Loucy (cell line): ENCODE results near the gene FTCDNL1.

Experiments used
- H2AFZ ChIP-seq: fragments of 200-600 bp; sonication (generic); 2 replicates; pipeline ENCODE4 v1.6.0; 2016; ENCODE audit warnings: antibody characterized with exemption, mild to moderate bottlenecking, low read length, moderate library complexity
- H3F3A ChIP-seq: fragments of 200-600 bp; 2 replicates; pipeline ENCODE4 v1.6.0; 2016; ENCODE audit warnings: antibody characterized with exemption, low read depth, mild to moderate bottlenecking
- H3K27me3 ChIP-seq: fragments of 200-600 bp; sonication (generic); 2 replicates; pipeline ENCODE4 v1.6.1; 2014; ENCODE audit warnings: low read length, mild to moderate bottlenecking; ENCODE audit not compliant: insufficient read depth, poor library complexity, severe bottlenecking
- H3K36me3 ChIP-seq: fragments of 200-600 bp; sonication (generic); 2 replicates; pipeline ENCODE4 v1.6.1; 2016; ENCODE audit warnings: low read length; ENCODE audit not compliant: insufficient read depth
- H3K4me1 ChIP-seq: fragments of 200-600 bp; sonication (generic); 2 replicates; pipeline ENCODE4 v1.5.1; 2014; ENCODE audit warnings: low read length, mild to moderate bottlenecking; ENCODE audit not compliant: insufficient read depth, poor library complexity, severe bottlenecking
- H3K4me2 ChIP-seq: fragments of 200-600 bp; sonication (generic); 2 replicates; pipeline ENCODE4 v1.6.0; 2014; ENCODE audit warnings: antibody characterized with exemption, low read length, low read depth, mild to moderate bottlenecking; ENCODE audit not compliant: poor library complexity, severe bottlenecking
- H3K4me3 ChIP-seq: fragments of 200-600 bp; sonication (generic); 2 replicates; pipeline ENCODE4 v1.5.1; 2014; ENCODE audit warnings: low read length, mild to moderate bottlenecking, mixed read lengths; ENCODE audit not compliant: poor library complexity, severe bottlenecking
- H3K79me2 ChIP-seq: fragments of 200-600 bp; sonication (generic); 2 replicates; pipeline ENCODE4 v1.6.1; 2014; ENCODE audit warnings: low read length; ENCODE audit not compliant: insufficient read depth
- H3K9ac ChIP-seq: fragments of 200-600 bp; sonication (generic); 2 replicates; pipeline ENCODE4 v1.6.0; 2014; ENCODE audit warnings: mild to moderate bottlenecking, low read depth, low read length, moderate library complexity; ENCODE audit not compliant: poor library complexity, severe bottlenecking
- H3K9me2 ChIP-seq: fragments of 200-600 bp; sonication (generic); replicated peaks from 2 replicates; pipeline ENCODE4 v1.6.1; 2016; ENCODE audit warnings: low read depth, low read length, mixed read lengths
- H3K9me3 ChIP-seq: fragments of 200-600 bp; sonication (generic); 2 replicates; pipeline ENCODE4 v1.6.1; 2014; ENCODE audit warnings: mild to moderate bottlenecking, antibody characterized with exemption, low read length, low read depth; ENCODE audit not compliant: insufficient read depth
- H4K20me1 ChIP-seq: fragments of 200-600 bp; sonication (generic); 2 replicates; pipeline ENCODE4 v1.6.0; 2014; ENCODE audit warnings: antibody characterized with exemption, low read length, mild to moderate bottlenecking; ENCODE audit not compliant: insufficient read depth, poor library complexity, severe bottlenecking
- EZH2phosphoT487 ChIP-seq: fragments of 200-600 bp; IDR thresholded peaks from 2 replicates; pipeline ENCODE4 v1.6.1; 2018; ENCODE audit warnings: antibody characterized with exemption, mild to moderate bottlenecking, moderate library complexity, borderline replicate concordance
- TF ChIP-seq, protein P1 (sequence below): fragments of 200-600 bp; sonication (generic); conservative IDR thresholded peaks from 2 replicates; pipeline ENCODE4 v1.5.1; 2014; ENCODE audit warnings: mild to moderate bottlenecking, antibody characterized with exemption, low read length

Gene FTCDNL1

DNA sequence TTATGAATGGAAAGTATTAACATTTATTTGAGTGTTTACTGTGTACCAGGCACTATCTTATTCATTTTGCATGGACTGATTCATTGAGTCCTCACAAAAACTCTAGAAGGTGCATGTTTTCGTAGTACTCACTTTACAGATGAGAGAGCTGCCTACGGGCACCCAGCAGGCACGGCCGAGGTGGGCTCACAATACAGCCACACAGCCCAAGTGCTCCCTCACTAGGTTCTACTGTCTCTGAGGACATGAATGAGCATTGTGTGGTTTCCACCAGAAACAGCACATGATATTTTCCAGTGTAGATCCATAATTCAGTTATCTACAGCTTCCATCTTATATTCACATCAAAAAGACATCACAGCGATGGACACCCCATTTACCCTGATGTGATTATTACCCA is 101.4 kb downstream of the FTCDNL1 start:
- no peaks in the 10 kb centered on the region for H4K20me1 ChIP-seq
- H2AFZ ChIP-seq = no peak overlapping the region
- H3K27me3 ChIP-seq = no peaks in the 10 kb centered on the region
- H3K79me2 ChIP-seq = no peaks in the 10 kb centered on the region
- no peaks in the 10 kb centered on the region for H3K36me3 ChIP-seq
- no peaks in the 10 kb centered on the region for H3K4me1 ChIP-seq
- H3K9me3 ChIP-seq = no peaks in the 10 kb centered on the region
- H3K4me2 ChIP-seq = no peak overlapping the region
- H3F3A ChIP-seq = no peaks in the 10 kb centered on the region
- TF ChIP-seq, protein P1, sequence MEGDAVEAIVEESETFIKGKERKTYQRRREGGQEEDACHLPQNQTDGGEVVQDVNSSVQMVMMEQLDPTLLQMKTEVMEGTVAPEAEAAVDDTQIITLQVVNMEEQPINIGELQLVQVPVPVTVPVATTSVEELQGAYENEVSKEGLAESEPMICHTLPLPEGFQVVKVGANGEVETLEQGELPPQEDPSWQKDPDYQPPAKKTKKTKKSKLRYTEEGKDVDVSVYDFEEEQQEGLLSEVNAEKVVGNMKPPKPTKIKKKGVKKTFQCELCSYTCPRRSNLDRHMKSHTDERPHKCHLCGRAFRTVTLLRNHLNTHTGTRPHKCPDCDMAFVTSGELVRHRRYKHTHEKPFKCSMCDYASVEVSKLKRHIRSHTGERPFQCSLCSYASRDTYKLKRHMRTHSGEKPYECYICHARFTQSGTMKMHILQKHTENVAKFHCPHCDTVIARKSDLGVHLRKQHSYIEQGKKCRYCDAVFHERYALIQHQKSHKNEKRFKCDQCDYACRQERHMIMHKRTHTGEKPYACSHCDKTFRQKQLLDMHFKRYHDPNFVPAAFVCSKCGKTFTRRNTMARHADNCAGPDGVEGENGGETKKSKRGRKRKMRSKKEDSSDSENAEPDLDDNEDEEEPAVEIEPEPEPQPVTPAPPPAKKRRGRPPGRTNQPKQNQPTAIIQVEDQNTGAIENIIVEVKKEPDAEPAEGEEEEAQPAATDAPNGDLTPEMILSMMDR = no peak
- no peak for TF ChIP-seq EZH2phosphoT487
- no peaks in the 10 kb centered on the region for H3K9me2 ChIP-seq
- H3K4me3 ChIP-seq = no peak overlapping the region
- no peak overlapping the region for H3K9ac ChIP-seq

DNA sequence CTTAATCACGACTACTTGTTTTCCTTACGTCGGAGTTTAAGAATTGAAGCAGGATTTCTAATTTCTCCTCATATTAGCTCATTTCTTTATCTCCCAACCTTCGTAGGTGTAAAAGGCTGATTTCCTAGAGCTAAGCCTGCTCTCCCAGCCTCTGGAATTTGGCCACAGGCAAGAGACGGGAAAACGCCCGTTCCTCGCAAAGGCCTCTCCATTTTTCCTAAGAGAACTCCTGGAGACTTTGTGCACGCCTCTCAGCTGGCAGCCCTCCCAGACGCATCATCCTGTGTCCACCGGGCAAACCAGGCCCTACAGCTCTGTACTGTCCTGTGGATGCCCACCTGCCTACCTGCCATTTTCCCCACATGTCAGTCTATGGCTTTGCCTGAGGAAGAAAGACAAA is 106.3 kb downstream of the FTCDNL1 start:
- H3K4me1 ChIP-seq = no peaks in the 10 kb centered on the region
- no peak overlapping the region for H3K4me2 ChIP-seq
- no peaks in the 10 kb centered on the region for H3K9me2 ChIP-seq
- no peak for TF ChIP-seq EZH2phosphoT487
- TF ChIP-seq, protein P1 = no peak
- H3K36me3 ChIP-seq = no peaks in the 10 kb centered on the region
- H3K4me3 ChIP-seq = no peak overlapping the region
- H3F3A ChIP-seq = no peaks in the 10 kb centered on the region
- H3K9ac ChIP-seq = no peak overlapping the region
- no peaks in the 10 kb centered on the region for H3K27me3 ChIP-seq
- no peak overlapping the region for H2AFZ ChIP-seq
- H3K9me3 ChIP-seq = no peaks in the 10 kb centered on the region
- no peaks in the 10 kb centered on the region for H3K79me2 ChIP-seq
- H4K20me1 ChIP-seq = no peaks in the 10 kb centered on the region

GRCh38 chr2:199744260-199744659 is 106.7 kb downstream of the FTCDNL1 start:
- TF ChIP-seq EZH2phosphoT487 = no peak
- TF ChIP-seq, protein P1 = no peak

More at GRCh38 chr2:199744260-199744659, 106.7 kb downstream of the FTCDNL1 start:
- Histone ChIP-seq H3K9ac (no peak overlapping the region), H4K20me1 (no peaks in the 10 kb centered on the region), H3K4me3 (no peak overlapping the region), H3K4me1 (no peaks in the 10 kb centered on the region), H3K36me3 (no peaks in the 10 kb centered on the region), H3K27me3 (no peaks in the 10 kb centered on the region), H3K9me2 (no peaks in the 10 kb centered on the region), H2AFZ (no peak overlapping the region), H3K9me3 (no peaks in the 10 kb centered on the region), H3K4me2 (no peak overlapping the region), H3K79me2 (no peaks in the 10 kb centered on the region), H3F3A (no peaks in the 10 kb centered on the region)
